ENCODE data around the gene ARL15.

The ARL15 gene

DNA sequence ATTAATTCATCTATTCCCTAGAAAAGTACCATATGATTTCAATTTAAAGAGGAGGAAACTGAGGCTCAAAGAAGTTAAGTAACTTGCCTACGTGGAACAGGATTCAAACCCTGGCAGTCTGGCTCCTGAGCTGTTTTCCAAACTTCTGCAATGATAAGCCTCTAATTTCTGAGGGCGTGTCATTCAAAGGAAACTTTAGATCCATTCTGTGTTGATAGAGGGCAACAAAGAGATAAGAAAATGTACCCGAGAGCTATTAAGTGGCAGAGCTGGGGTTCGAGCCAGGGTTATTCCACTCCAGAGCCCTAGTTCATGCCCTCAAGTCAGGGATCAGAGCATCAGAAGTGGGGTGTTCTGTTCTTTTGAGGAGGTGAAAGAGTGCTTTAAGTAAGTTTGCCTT lies 131.4 kb downstream of the ARL15 start:
- no peak for DNase-seq
- intact Hi-C loops (cut with DNase I) = no loop called here

DNA sequence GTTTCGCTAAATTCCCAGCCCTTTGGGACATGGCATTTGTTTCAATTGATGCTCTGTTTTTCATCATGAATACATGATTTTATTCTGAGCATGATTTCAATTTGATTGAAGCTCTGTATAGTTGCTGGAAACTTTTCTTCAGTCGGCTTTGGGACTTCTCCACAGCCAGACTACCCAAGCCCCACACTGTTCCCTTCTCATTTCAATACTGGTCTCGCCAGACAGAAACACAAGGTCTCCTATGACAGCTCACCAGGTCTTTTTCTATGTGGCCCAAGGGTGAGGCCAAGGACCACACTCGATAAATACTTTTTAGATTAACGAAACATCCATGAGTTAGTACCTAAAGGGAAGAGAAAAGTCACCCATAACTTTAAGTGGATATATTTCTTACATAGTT lies 132.2 kb downstream of the ARL15 start:
- DNase-seq = no peak
- intact Hi-C loops (cut with DNase I) = no loop called here

DNA sequence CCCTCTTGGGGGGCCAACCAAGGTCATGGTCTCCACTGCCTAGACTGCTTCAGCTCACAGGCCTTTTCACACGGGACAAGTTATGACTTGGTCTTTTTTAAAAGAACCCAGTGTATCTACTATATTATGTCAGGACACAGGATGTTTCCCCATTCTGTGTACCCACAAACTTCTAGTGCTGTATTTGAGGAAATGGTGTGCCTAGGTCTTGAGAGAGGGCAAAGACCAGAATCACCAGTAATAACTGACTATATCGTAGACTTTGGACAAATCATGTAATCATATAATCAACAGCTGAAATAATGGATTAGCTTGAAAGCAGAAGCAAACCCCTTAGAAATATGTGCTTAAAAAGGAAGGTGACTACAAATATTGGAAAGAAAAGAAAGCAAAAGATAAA lies 133.3 kb downstream of the ARL15 start:
- intact Hi-C loops (cut with DNase I) = no loop called here
- DNase-seq = no peak

DNA sequence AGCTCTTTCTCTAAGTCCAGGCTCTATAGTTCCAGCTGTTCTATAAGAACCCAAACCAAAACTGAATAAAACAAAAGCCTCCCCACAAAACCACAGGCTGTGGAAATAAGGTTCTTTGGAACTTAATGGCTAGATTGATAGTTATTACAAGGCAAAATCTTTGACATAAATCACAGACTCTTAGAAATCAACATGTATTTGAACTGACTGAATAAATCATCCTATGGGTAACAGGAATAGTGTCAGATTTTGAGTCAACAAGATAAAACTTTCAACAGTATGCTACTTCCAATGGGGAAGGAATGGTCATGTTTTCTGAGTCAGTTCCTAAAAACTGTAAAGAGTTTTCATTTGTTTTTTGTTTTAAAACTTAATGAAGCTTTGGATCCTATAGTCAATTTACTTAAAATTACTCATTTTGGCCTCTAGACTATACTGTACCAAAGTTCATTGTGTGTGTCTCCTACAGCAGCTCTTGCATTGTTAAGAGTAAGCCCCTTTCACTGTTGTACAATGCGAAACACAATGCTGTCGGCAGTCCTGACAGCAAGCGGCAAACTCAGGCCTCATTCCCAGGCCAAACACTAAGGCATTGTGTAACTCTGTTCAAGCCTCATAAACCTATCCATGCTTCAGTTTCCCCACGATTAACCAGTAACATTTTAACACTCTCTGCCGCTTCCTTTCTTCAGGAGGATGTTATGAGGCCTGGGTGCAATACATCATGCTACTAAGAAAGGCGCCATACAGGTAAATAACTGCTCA lies 134.1 kb downstream of the ARL15 start:
- peak in 20 of 42 donors; percentile 3 to 55 (median 19) for DNase-seq
- intact Hi-C loops (cut with DNase I) = no loop called here

DNA sequence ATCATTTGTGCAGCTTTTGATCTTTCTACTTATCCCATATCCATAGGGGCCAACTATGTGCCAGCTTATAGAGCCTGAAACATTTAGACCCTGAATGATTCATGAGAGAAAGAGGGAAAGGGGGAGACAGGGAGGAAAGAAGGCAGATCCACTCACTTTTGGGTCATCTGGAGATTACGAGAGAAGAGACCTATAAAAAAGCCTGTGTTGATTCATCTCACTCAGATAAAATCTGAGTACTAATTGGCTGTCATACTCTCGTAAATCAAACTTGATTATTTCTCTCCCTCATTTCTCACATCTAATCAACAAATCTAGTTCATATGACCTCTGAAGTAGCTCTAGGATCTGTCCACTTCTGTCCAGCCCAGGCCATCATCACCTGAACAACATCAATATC lies 137.1 kb downstream of the ARL15 start:
- no peak for DNase-seq
- intact Hi-C loops (cut with DNase I) = no loop called here

DNA sequence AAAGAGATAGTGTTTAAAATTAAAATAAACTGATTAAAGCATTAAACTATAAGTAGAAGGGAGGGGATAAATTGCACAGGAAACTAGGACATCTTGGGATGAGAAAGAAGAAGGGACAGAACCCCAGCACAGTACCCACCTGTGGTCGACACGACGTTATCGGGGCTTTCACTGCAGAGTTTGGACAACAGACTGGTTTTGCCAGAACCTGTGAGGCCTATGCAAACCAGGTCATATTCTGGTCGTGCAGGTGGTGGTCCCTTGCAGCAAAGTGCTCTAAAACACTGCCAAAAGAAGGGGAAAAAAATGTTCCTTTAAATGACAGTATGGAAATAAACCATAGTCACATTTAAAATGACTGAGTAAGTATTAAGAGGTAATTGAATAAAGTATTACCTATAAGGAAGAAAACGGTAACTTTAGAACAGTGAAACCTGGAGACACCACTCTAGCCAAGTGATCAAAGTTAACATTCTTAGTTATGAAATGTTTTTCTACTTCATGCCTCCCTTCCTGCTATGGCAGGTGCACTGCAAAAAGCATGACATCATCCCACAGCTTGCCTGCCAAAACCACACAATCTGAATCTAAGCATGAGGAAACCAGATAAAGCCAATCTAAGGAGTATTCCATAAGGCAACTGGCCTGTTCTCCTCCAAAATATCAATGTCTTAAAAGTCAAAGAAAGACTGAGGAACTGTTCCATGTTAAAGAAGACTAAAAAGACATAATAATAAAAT lies 138.6 kb downstream of the ARL15 start:
- DNase-seq = no peak

DNA sequence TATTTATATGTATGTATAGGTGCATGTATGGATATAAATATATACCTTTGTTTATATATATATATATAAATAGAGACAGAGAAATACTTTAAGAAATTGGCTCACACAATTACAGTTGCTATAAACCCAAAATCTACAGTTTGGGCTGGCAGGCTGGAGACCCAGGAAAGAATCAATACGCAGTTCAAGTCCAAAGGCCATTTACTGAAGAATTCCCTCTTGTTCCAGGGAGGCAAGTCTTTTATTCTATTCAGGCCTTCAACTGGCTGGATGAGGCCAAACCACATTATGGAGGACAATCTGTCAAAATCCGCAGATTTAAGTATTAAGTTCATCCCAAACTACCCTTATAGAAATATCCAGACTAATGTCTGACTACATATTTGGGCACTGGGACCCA lies 144.7 kb downstream of the ARL15 start:
- no peak for DNase-seq
- intact Hi-C loops (cut with DNase I) = no loop called here

More for the DNA sequence above, 138.6 kb downstream of the ARL15 start:
- intact Hi-C loops (cut with DNase I) = no loop called here

DNA sequence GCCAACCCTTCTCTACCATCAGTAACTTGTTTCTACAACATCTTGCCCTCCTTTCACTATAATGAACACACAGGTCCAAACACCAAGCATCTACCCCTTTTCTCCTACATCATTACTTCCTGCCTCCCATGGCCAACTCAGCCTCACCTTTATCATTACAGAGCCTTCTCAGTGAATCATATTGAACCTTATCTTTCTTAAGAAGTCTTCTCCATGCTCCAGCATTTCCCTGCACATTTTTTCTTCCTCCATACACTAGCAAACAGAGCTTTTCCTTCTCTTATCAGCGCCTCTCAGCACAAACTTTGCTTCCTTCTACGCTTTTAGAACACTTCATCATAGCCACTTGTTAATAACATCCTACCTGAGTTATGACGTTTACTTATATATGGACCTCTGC lies 148.2 kb downstream of the ARL15 start:
- intact Hi-C loops (cut with DNase I) = no loop called here

DNA sequence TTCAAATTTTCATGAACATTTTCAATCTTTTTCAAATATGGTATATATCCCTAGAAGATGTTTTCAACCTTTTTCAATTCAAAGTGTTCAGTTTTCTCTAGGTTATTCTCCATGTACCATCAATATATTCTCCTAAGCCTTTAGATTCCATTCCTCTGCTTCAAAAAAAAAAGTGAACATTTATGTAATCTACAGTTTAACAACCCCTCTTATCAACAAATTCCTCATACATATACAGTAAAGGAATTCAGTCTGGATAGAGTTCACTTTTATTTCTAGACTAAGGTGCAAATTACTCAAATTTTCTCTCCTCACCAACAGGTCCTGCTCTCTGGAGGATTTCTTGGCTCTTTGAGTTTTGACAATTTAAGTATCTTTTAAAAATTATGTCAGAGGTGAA lies 150.0 kb downstream of the ARL15 start:
- no peak for DNase-seq

More for the DNA sequence above, 148.2 kb downstream of the ARL15 start:
- no peak for DNase-seq

DNA sequence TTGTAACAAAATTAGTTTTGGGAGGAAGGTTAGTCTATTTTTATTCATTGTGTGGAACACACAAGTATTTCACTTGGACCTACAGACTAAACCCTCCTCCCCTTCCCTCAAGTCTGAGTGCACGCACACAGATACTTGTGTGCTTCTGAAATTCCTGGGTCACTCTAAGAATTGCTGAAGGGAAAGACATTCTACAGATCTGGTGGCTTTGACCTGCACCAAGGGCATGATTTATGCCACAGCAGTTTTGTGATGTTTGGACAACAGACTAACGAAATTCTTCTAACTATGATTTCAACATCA lies 150.5 kb downstream of the ARL15 start:
- no peak for DNase-seq
- intact Hi-C loops (cut with DNase I) = no loop called here

More for the DNA sequence above, 150.0 kb downstream of the ARL15 start:
- intact Hi-C loops (cut with DNase I) = no loop called here

DNA sequence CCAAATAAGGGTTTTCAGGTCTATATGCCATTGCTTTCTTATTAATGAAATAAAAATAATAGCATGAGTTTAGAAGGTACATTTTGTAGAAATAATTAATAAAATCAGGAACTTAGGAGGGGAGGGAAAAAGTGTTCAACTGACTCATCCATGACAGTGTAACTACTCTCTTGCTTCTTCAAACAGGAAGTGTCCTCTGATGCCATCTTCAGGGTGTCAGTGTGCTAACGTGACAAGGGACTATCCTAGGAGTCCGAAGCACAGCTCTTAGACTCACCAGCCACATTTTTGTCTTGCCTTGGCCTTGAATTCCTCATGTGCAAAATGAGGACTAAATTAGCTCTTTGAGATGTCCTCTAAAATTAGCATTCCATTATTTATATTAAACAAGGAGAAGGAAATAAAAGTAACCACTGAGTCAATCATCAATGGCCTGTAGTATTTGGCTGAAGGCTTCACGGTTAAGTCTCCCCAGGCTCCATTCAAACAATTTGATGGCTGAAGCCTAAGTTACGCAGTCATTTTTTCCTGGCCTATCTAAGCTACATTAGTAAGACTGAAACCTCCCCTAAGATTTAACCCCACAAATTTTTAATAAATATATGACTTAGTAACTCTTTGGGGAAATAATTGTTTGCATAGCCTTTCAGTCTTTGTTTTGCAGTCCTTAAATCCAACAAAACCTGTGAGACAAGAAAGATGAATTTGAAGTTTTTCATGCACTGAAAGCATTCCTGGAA lies 151.1 kb downstream of the ARL15 start:
- intact Hi-C loops (cut with DNase I) = no loop called here
- peak in 1 of 42 donors; percentile 3 for DNase-seq

DNA sequence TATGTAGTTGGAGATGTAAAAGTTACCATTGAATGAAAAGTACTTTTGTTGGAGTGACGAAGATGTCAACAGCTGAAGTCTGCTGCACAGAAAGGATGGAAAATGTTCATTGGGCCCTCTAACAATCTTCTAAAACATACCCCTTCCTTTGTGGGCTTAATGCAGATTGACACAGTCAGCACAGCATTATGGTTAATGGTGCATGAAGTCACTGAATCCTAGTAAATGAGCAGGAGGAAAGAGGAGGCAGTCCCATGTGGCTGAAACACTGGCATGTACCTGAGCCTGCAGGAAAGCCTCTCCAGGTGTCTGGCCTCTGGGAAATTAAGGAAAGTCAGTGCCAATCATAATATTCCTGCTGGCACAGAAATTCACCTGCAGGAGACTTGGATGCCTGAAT lies 153.8 kb downstream of the ARL15 start:
- no peak for DNase-seq
- intact Hi-C loops (cut with DNase I) = no loop called here

DNA sequence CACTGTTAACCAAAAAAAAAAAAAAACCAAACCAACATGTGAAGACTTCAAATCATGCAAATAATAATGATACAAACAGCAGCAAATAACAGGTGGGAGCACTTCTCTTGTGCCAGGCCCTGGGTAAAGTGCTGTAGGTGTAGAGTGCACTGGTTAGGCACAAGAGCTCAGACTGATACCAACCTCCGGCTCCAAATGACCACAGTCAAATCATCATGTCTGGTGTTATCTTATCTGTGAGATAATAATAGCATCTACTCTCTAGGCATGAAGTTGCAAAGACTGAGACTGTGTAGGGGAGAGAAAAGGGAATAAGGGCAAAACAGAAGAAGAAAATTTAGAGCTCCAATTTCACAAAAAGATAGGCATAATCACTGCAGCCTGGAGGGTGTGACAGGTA lies 159.5 kb downstream of the ARL15 start:
- intact Hi-C loops (cut with DNase I) = no loop called here

DNA sequence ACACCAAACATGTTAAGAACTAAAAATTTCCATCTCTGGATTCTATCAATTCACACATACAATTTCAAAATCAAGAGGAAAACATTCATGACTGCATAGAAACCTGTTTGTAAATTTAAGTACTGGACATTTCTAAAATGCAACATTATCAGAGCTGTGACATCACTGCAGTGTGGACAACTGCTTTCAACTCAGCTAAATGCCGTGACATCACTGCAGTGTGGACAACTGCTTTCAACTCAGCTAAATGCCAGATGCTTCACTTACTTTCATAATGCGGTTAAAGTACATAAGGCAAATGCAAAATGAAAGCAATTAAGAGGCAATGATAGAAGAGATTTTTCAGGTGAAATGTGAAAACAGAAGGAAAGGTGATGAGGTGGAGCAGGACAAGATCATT lies 161.5 kb downstream of the ARL15 start:
- no peak for DNase-seq
- intact Hi-C loops (cut with DNase I) = no loop called here

More for the DNA sequence above, 159.5 kb downstream of the ARL15 start:
- no peak for DNase-seq

DNA sequence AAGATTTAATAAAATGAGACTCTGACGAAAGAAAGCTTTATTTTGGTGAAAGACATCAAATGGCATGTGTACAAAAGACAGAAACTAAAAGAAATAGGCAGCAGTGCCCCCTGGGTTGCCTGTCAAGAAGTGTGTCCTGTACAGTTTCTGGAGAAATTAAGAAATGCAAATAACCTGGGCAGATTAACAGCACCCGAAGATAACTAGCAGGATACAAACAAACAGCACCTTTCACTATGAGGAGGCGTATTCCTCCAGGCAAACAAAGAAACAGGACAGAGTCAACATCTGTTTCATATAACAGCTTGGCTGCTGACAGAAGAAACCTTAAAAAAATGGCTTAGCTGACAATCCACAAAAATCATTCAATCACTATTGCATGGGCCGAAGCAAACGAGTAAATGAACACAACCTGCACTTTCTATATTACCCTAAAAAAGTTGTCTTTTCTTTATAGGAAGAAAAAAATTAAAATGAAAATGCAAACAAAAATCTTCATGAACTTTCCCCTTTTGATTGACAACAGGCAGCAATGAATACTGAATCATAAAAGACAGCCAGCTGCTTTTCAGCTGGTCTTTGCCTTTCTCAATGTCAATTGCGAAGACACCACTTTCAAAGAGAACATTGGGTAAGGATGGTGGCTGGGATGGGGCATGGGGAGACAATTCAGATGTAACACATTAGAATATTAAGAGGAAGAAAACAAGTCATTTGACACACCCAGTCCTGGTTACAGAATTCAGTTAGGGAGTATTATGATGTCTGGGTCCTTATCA lies 162.1 kb downstream of the ARL15 start:
- intact Hi-C loops (cut with DNase I) = no loop called here
- DNase-seq = no peak

DNA sequence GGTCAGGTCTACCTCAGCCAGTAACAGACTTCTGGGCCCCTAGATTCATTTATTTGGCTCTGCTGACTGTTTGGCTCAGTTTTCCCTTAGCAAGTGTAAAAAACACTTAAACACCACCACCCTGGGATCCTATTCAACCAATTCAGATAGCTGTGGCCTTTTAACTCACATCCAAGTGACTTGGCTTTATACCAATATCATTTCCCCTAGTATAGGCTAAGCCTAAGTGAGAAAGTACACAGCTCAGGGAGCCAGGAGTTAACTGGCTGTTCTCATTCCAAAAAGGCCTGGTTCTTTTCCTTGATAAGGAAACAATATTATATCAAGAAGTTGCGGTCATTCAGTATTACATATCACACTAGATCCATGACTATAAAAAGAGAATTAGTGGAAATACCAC lies 163.5 kb downstream of the ARL15 start:
- intact Hi-C loops (cut with DNase I) = no loop called here
- no peak for DNase-seq

DNA sequence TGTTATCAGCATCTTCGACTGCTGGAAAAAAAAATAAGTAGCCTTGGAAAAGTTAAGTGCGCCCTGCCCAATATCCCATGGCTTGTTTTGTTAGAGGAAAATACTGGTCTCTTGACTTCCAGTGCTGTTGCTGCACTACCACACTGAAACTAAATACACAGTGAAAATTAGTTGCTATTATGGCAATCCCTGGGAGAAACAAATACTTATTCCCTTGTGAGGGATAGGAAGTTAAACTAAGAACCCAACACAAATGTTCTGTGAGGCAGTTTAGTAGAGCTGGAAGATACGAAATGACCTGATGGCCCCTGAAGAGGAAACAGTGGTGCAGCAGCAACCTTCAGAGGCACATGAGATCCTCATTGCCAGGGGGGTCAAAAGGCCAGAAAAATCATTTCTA lies 164.0 kb downstream of the ARL15 start:
- intact Hi-C loops (cut with DNase I) = no loop called here
- no peak for DNase-seq

DNA sequence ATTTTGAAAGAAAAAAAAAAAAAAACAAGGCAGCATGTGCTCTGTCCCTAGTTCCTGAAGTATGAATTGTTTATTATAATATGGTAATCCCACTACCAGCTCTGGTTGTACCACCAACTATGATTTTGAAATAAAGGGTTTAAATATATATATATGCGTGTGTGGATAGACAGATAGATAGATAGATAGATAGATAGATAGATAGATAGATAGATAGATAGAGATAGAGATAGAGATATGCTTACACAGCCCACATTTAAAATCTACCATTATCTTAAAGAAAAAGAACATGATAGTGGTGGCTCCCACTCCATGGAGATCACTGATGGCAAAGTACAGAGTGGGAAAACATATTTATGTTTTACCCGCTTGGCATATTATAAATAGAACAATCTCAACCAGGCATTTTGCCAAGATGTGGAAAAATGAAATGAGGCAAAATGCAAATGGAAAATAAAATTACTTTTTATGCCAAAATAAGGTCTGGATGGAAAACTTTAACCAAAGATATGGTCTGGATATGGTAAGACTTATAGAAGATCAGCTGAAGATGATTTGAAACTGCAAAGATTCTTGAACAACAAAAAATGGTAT lies 170.0 kb downstream of the ARL15 start:
- DNase-seq = no peak
- intact Hi-C loops (cut with DNase I) = no loop called here
